ENCODE results near the gene CPED1. TPM values are rescaled to one million over a fixed set of nuclear protein-coding genes. Genes with fewer than 3 reads are reported as not detected.

Gene CPED1
- total and polyA plus RNA-seq, 7 experiments from 2014 or later = 0.10 to 4.5 (median 0.40) TPM; not detected in 2

DNA sequence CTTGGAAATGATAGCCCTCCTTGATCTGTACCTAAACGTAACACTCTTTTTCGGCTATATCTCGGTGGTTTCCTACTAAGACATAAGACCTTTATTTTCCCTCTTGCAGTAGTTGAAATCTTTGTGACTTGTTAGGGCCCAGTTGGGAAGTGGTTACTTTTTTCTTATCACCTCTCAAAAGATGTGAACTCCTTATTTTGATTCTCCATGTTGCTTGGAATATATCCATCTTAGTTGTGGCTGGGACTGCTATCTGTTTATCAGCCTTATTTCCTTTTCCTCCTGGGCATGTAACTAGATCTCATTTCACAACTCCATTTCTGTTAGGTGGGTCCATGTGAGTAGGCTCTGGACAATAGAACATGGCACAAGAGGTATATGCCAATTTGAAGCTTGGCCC lies 4.1 kb upstream of the CPED1 start:
- Mint-ChIP-seq H3K36me3 (no peaks in the 10 kb centered on the region), H3K4me1 (peaks cover 7 to 32% (median 19%) of the 10 kb centered on the region in 7 donors), H3K27ac (no peak overlapping the region), H3K9me3 (no peaks in the 10 kb centered on the region), H3K27me3 (peaks cover 26 to 40% (median 36%) of the 10 kb centered on the region in 5 donors), H3K4me3 (no peak overlapping the region)
- H3K36me3 ChIP-seq (ENCODE audit: control insufficient read depth in 2 of 3, insufficient read depth in 3 of 3, low read length in 3 of 3) = no peaks in the 10 kb centered on the region
- ChIA-PET POLR2A (no interaction called here), CTCF (interaction anchor here (7.2 kb wide), 1 partner anchor 99 kb away, joined by 69 read pairs; no protein-coding TSS in a partner anchor)
- peaks cover 14% of the 10 kb centered on the region in 2 donors for H3K27me3 ChIP-seq (ENCODE audit: control insufficient read depth in 2 of 2, insufficient read depth in 2 of 2, low read length in 2 of 2)
- H3K4me3 ChIP-seq (ENCODE audit: low read length) = no peak overlapping the region
- no peak for ATAC-seq
- H3K9me3 ChIP-seq (ENCODE audit: control insufficient read depth in 2 of 3, low read length in 3 of 3) = no peaks in the 10 kb centered on the region
- H3K27ac ChIP-seq (ENCODE audit: low read depth, low read length) = no peak overlapping the region
- intact Hi-C loops (cut with micrococcal nuclease) = loop anchor here (10.0 kb wide), 3 partner anchors 380 to 1010 kb away; partner anchors contain the start of gene FAM3C (in 1 of the 2)
- peaks cover 12 to 14% of the 10 kb centered on the region in 2 donors for H3K4me1 ChIP-seq (ENCODE audit: control insufficient read depth in 2 of 2, insufficient read depth in 2 of 2, low read length in 2 of 2)
- DNase-seq = no peak

DNA sequence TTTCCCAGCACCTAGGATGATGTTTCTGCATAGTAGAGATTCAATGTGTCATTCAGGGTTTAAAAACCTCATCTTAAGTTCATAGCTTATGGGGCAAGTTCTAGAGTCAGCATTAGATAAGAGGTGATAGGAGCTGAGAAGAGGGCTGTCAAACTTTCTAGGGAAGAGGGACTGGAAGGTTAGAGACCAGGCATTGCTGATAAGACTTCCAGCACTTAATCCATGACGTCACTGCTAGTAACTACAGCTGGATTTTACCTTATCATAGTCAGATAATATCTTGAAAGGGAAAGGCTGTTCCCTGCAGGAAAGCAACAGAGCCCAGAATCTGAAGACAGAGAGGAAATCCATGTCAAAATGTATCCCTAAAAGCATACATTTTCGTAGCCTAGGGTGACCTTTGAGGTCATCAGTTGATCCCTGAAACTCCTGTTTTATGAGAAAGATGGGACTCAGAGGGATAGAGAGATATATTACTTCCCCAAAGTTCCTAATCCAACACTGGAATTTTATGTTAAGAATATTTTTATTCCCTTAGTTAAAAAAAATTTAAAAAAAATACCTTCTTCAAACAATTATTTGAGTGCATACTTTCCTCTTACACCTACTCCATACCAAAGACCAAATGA lies 3.3 kb upstream of the CPED1 start:
- no peaks in the 10 kb centered on the region for H3K36me3 Mint-ChIP-seq
- no peak overlapping the region for H3K27ac Mint-ChIP-seq
- DNase-seq = no peak
- peaks cover 14 to 20% of the 10 kb centered on the region in 2 donors for H3K27me3 ChIP-seq (ENCODE audit: control insufficient read depth in 2 of 2, insufficient read depth in 2 of 2, low read length in 2 of 2)
- H3K9me3 Mint-ChIP-seq = no peaks in the 10 kb centered on the region
- peaks cover 35 to 48% (median 44%) of the 10 kb centered on the region in 5 donors for H3K27me3 Mint-ChIP-seq
- no peak for ATAC-seq
- intact Hi-C loops (cut with micrococcal nuclease) = loop anchor here (5.0 to 10.0 kb wide), 5 partner anchors 128 to 1010 kb away; partner anchors contain the start of genes FAM3C (in 1 of the 2) and TSPAN12 (in 1 of the 2)
- no peak overlapping the region for H3K4me3 ChIP-seq (ENCODE audit: low read length)
- ChIA-PET CTCF (interaction anchor here (7.2 kb wide), 1 partner anchor 98 kb away, joined by 69 read pairs; no protein-coding TSS in a partner anchor), POLR2A (no interaction called here)
- H3K4me1 Mint-ChIP-seq = peaks cover 7 to 34% (median 21%) of the 10 kb centered on the region in 7 donors
- H3K36me3 ChIP-seq (ENCODE audit: control insufficient read depth in 2 of 3, insufficient read depth in 3 of 3, low read length in 3 of 3) = no peaks in the 10 kb centered on the region
- H3K9me3 ChIP-seq (ENCODE audit: control insufficient read depth in 2 of 3, low read length in 3 of 3) = no peaks in the 10 kb centered on the region
- no peak overlapping the region for H3K4me3 Mint-ChIP-seq
- H3K4me1 ChIP-seq (ENCODE audit: control insufficient read depth in 2 of 2, insufficient read depth in 2 of 2, low read length in 2 of 2) = peaks cover 12 to 14% of the 10 kb centered on the region in 2 donors
- no peak overlapping the region for H3K27ac ChIP-seq (ENCODE audit: low read depth, low read length)

DNA sequence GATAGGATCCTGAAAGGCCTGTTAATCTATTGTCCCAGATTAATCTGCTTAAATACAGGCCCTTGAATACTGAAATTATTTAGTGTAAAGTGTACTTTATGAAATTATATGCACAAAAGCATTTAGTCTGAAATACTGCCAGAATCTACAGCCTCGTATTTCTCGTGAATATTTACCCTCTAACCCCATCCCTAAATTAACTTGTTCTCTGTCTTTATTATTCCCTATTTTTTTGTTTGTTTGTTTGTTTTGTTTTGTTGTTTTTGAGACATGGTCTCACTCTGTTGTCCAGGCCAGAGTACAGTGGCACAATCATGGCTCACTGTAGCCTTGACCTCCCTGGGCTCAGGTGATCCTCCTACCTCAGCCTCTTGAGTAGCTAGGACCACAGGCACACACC lies 2.7 kb upstream of the CPED1 start:
- H3K27me3 ChIP-seq (ENCODE audit: control insufficient read depth in 2 of 2, insufficient read depth in 2 of 2, low read length in 2 of 2) = peaks cover 14 to 21% of the 10 kb centered on the region in 2 donors
- H3K4me3 ChIP-seq (ENCODE audit: low read length) = no peak overlapping the region
- Mint-ChIP-seq H3K36me3 (no peaks in the 10 kb centered on the region), H3K27me3 (peaks cover 41 to 54% (median 50%) of the 10 kb centered on the region in 5 donors), H3K4me1 (peaks cover 7 to 34% (median 21%) of the 10 kb centered on the region in 7 donors), H3K4me3 (no peak overlapping the region), H3K9me3 (no peaks in the 10 kb centered on the region), H3K27ac (no peak overlapping the region)
- H3K4me1 ChIP-seq (ENCODE audit: control insufficient read depth in 2 of 2, insufficient read depth in 2 of 2, low read length in 2 of 2) = peaks cover 12 to 14% of the 10 kb centered on the region in 2 donors
- no peak overlapping the region for H3K27ac ChIP-seq (ENCODE audit: low read depth, low read length)
- CTCF ChIA-PET = interaction anchor here (2.3 to 7.2 kb wide), 4 partner anchors 10 to 123 kb away, joined by 6 to 69 read pairs (median 13); no protein-coding TSS in a partner anchor
- no peaks in the 10 kb centered on the region for H3K36me3 ChIP-seq (ENCODE audit: control insufficient read depth in 2 of 3, insufficient read depth in 3 of 3, low read length in 3 of 3)
- no peaks in the 10 kb centered on the region for H3K9me3 ChIP-seq (ENCODE audit: control insufficient read depth in 2 of 3, low read length in 3 of 3)
- ATAC-seq = no peak
- intact Hi-C loops (cut with micrococcal nuclease) = loop anchor here (2.0 to 10.0 kb wide), 8 partner anchors 129 to 1009 kb away; partner anchors contain the start of genes FAM3C (in 1 of the 2) and TSPAN12 (in 1 of the 2)
- DNase-seq = no peak
- POLR2A ChIA-PET = no interaction called here

DNA sequence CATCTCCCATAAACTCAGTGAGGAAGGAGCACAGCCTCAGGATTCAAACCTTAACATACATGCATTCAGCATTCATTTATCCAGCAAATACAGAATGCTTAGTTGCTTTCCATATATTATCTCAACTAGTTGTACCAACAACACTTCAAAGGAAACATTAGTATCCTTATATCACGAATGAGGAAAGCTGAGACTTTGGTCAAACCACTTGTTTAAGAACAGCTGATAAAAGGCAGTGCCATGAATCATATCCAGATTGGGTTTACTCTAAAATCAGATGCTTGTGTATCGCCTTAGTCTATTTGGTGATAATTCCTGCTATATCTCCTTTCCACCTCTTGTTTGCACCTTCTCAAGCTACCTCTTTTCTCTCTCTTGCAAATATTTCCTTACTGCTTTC lies 1.9 kb upstream of the CPED1 start:
- Mint-ChIP-seq H3K4me1 (peaks cover 7 to 30% (median 21%) of the 10 kb centered on the region in 7 donors), H3K27ac (no peak overlapping the region), H3K36me3 (no peaks in the 10 kb centered on the region), H3K9me3 (no peaks in the 10 kb centered on the region), H3K27me3 (peaks cover 41 to 58% (median 51%) of the 10 kb centered on the region in 5 donors), H3K4me3 (no peak overlapping the region)
- Histone ChIP-seq H3K36me3 (ENCODE audit: control insufficient read depth in 2 of 3, insufficient read depth in 3 of 3, low read length in 3 of 3) (no peaks in the 10 kb centered on the region), H3K27me3 (ENCODE audit: control insufficient read depth in 2 of 2, insufficient read depth in 2 of 2, low read length in 2 of 2) (peaks cover 14 to 23% of the 10 kb centered on the region in 2 donors), H3K4me1 (ENCODE audit: control insufficient read depth in 2 of 2, insufficient read depth in 2 of 2, low read length in 2 of 2) (peaks cover 12 to 14% of the 10 kb centered on the region in 2 donors), H3K27ac (ENCODE audit: low read depth, low read length) (no peak overlapping the region), H3K9me3 (ENCODE audit: control insufficient read depth in 2 of 3, low read length in 3 of 3) (no peaks in the 10 kb centered on the region), H3K4me3 (ENCODE audit: low read length) (no peak overlapping the region)
- ChIA-PET CTCF (interaction anchor here (0.6 to 7.2 kb wide), 6 partner anchors 10 to 275 kb away, joined by 3 to 69 read pairs (median 8); no protein-coding TSS in a partner anchor), POLR2A (interaction anchor here (0.8 kb wide), 1 partner anchor 101 kb away, joined by 3 read pairs; no protein-coding TSS in a partner anchor)
- ATAC-seq = no peak
- intact Hi-C loops (cut with micrococcal nuclease) = loop anchor here (1.0 to 10.0 kb wide), 12 partner anchors 10 to 1008 kb away; partner anchors contain the start of genes ING3 (in 2 of the 2), FAM3C (in 1 of the 2) and TSPAN12 (in 1 of the 2)
- DNase-seq = no peak

DNA sequence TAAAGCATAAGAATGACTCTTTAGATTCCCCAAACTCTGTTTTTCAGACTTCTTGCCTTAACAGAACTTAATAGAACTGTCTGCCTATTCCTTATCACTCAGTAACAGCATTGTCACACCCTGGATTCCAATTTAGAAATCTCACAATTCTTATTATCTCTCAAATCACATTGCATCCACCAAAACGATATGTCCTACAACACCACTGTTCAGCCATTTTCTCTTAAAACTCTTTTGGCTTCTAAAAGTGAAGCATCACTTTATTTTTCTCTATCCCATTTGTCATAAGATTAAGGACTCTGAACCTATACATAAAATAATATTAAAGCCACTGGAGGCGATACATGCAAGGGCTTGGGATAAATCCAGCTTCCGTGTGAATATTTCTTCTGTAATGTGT lies 1.2 kb upstream of the CPED1 start:
- Mint-ChIP-seq H3K36me3 (no peaks in the 10 kb centered on the region), H3K4me3 (peak overlapping the region in 2 of 10 donors; percentile 81 to 83), H3K27ac (no peak overlapping the region), H3K4me1 (peaks cover 7 to 24% (median 21%) of the 10 kb centered on the region in 7 donors), H3K9me3 (no peaks in the 10 kb centered on the region), H3K27me3 (peaks cover 44 to 63% (median 54%) of the 10 kb centered on the region in 5 donors)
- no peak overlapping the region for H3K27ac ChIP-seq (ENCODE audit: low read depth, low read length)
- ATAC-seq = no peak
- intact Hi-C loops (cut with micrococcal nuclease) = loop anchor here (1.0 to 10.0 kb wide), 12 partner anchors 9 to 1008 kb away; partner anchors contain the start of genes ING3 (in 2 of the 2), FAM3C (in 1 of the 2) and TSPAN12 (in 1 of the 2)
- no peaks in the 10 kb centered on the region for H3K9me3 ChIP-seq (ENCODE audit: control insufficient read depth in 2 of 3, low read length in 3 of 3)
- H3K4me3 ChIP-seq (ENCODE audit: low read length) = no peak overlapping the region
- CTCF ChIA-PET = interaction anchor here (0.7 to 7.2 kb wide), 9 partner anchors 9 to 121 kb away, joined by 3 to 69 read pairs (median 6); no protein-coding TSS in a partner anchor
- no peaks in the 10 kb centered on the region for H3K36me3 ChIP-seq (ENCODE audit: control insufficient read depth in 2 of 3, insufficient read depth in 3 of 3, low read length in 3 of 3)
- POLR2A ChIA-PET = interaction anchor here (0.8 kb wide), 1 partner anchor 100 kb away, joined by 3 read pairs; no protein-coding TSS in a partner anchor
- no peak for DNase-seq
- peaks cover 12 to 14% of the 10 kb centered on the region in 2 donors for H3K4me1 ChIP-seq (ENCODE audit: control insufficient read depth in 2 of 2, insufficient read depth in 2 of 2, low read length in 2 of 2)
- peaks cover 14 to 23% of the 10 kb centered on the region in 2 donors for H3K27me3 ChIP-seq (ENCODE audit: control insufficient read depth in 2 of 2, insufficient read depth in 2 of 2, low read length in 2 of 2)

DNA sequence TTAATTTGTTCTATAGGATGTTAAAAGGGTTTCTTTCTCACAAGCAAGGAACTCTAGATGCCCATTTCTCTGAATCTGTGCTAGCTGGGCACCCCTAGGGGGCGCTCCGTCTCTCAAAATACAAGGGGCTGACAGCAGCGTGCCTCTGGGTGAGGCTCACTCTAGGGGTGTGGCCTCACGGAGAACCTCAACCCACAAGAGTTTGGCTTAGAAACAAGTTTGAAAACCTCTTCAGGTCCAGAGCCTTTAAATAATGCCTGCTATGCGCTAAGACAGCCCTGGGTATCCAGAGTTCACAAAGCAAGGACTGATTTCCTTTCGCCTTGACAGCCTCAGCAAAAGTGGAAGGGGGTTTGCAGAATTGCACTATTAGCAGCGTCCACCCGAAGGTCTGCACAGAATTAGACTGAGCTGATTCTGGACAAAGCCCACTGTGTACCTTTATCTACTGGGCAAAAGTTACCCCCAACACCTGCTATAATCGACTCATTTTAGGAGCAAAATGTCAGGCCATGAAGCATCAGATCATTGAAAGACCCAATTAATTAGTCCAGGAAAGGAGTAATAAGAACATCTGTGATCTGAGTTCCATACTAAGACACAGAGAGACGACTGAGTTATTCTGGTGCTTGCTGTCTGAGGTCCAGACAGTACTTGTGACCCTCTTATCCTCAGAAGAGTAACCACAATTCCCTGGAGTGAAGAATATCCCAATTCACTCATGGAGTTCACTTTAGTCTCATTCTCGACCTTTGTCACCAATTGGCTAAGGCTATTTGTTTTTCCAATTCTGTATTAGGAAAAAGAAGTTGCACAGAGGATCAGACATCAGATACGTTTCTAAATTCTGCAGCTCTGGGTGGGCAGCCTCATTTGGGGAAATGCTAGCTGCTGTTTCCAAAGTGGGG lies 574 bp upstream of the CPED1 start:
- no peaks in the 10 kb centered on the region for H3K9me3 ChIP-seq (ENCODE audit: control insufficient read depth in 2 of 3, low read length in 3 of 3)
- Mint-ChIP-seq H3K4me1 (peaks cover 7 to 24% (median 21%) of the 10 kb centered on the region in 7 donors), H3K27ac (no peak overlapping the region), H3K4me3 (peak overlapping the region; percentile 68 to 83 (median 80)), H3K36me3 (no peaks in the 10 kb centered on the region), H3K27me3 (peaks cover 46 to 66% (median 56%) of the 10 kb centered on the region in 5 donors), H3K9me3 (no peaks in the 10 kb centered on the region)
- no peaks in the 10 kb centered on the region for H3K36me3 ChIP-seq (ENCODE audit: control insufficient read depth in 2 of 3, insufficient read depth in 3 of 3, low read length in 3 of 3)
- ChIA-PET POLR2A (no interaction called here), CTCF (interaction anchor here (0.6 to 7.2 kb wide), 13 partner anchors 9 to 219 kb away, joined by 3 to 69 read pairs (median 4); no protein-coding TSS in a partner anchor)
- DNase-seq (peak; percentile 73 to 88 (median 84)), ATAC-seq (peak; percentile 100)
- intact Hi-C loops (cut with micrococcal nuclease) = loop anchor here (1.0 to 10.0 kb wide), 12 partner anchors 8 to 1007 kb away; partner anchors contain the start of genes ING3 (in 2 of the 2), FAM3C (in 1 of the 2) and TSPAN12 (in 1 of the 2)
- peak overlapping the region; percentile 33 for H3K4me3 ChIP-seq (ENCODE audit: low read length)
- peaks cover 14 to 23% of the 10 kb centered on the region in 2 donors for H3K27me3 ChIP-seq (ENCODE audit: control insufficient read depth in 2 of 2, insufficient read depth in 2 of 2, low read length in 2 of 2)
- H3K27ac ChIP-seq (ENCODE audit: low read depth, low read length) = no peak overlapping the region
- peaks cover 12 to 14% of the 10 kb centered on the region in 2 donors for H3K4me1 ChIP-seq (ENCODE audit: control insufficient read depth in 2 of 2, insufficient read depth in 2 of 2, low read length in 2 of 2)
